Suppressor macrophage treated with lipopolysaccharide for 4 hours (primary cell): ENCODE measurements around the gene CORO1A.
"Not testable (repeated sequence)": the region's sequence is repeated elsewhere in the genome, so short reads cannot be mapped to it uniquely, and the experiment has no call there.

Source experiments
- DNase-seq: peaks from one replicate; pipeline ENCODE4 v3.0.0-alpha.2; 2020

CORO1A gene

DNA sequence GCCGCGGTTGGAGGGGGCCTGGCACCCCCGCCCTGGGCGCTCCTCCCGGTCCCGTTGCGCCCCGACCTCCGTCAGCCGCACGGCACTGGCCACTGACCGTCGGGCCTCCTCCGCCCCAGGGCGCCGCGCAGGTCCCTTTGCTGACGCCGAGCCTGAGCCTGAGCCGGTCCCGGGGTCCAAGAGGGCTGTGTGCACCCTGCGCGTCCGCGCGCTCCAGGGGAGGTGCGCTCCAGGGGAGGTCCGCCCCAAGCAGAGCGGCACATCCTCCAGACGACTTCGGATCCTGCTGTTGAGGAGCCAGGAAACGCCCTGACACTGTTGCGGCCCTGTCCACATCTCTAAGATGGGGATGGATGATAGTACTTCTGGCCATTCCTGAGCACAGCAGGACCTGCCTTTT lies 22.9 kb downstream of the CORO1A start:
- not testable (repeated sequence) for DNase-seq

DNA sequence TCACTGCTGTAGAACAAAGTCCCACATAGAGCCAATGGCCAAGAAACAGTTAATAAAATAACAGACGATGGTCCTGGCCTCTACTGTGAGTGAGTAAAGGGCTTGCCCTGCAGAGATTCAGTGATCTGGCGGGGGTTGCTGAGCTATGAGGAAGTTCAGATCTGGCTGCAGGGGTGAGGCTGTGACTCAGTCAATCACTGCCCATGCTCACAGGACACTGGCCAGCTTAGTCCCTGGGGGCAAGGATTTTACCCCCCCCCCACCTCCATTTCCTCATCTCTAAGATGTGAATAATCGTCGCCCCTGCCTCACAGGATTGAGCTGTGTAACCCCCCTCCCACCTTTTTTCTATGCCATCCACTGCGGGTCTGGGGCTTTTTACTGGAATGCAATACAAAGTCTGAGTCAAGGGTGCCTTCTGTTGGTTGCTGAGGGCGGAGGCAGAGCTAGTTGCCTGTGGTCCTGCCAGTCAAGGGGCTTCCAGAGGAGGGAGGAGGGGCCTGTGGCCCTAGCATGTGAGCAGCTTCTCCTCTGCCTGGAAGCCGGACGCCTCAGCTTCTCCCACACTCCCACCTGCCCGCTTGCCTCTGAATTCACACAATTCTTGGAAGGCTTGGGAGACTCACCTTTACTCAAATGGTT lies 23.8 kb downstream of the CORO1A start:
- DNase-seq, result not testable (repeated sequence)

DNA sequence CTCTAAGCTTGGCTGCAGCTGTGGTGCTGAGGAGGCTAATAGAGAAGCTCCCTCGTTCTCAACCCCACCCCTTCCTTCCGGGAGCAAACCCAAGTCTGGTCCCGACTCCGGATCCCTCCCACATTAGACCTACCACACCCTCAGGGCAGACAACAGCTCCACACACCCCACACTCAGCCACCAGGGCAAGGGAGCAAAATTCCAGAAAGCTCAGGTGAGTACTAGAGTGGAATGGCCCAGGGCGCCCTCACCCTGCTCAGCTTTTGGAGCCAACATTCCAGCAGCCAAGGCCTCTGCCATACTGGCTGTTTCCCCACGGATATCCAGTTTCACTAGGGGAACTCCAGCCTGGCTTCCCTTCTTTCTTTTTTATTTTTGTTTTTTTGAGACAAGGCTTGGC lies 25.6 kb downstream of the CORO1A start:
- DNase-seq, result not testable (repeated sequence)

DNA sequence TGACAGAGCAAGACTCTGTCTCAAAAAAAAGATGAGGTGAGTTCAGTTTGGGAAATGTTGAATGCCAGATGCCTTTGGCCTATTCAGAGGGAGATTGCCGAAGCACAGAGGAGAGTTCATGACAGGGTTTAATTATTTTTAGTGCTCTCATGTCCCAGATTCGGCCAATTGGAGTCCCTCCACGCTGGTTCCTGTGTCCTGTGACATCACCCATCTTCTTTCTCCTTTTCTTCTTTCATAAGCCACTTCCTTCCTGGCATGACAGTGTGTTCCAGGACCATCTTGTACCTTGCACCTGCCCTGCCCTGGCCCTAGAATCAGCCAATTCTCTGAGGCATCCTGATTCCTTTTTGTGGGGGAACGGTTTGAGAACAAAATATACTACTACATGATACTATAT lies 28.0 kb downstream of the CORO1A start:
- DNase-seq, result not testable (repeated sequence)

DNA sequence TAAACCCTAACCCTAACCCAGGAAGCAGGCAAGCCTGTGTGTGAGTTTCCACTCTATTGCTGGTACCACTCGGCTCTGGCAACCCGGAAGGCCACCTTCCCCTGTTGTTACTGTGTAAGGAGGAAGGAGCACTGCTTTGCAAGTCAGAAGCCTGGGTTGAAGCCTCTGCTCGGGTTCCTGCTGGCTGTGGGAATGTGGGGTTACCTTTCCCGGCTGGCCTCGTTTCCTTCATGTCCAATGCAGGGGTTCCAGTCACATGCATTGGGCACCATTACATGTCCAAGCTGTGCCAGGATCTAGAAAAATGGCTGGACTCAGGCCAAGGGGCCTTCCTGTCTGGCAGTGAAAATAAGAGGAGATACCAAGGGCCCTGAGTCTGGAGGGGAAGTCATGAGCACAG lies 33.7 kb downstream of the CORO1A start:
- not testable (repeated sequence) for DNase-seq
